Measurements from ENCODE around the gene YIPF1. TPM values are rescaled to one million over a fixed set of nuclear protein-coding genes. Genes with fewer than 3 reads are reported as not detected.

The YIPF1 gene
- total RNA-seq, 1 experiment from 2014 or later = 21.1 TPM

DNA sequence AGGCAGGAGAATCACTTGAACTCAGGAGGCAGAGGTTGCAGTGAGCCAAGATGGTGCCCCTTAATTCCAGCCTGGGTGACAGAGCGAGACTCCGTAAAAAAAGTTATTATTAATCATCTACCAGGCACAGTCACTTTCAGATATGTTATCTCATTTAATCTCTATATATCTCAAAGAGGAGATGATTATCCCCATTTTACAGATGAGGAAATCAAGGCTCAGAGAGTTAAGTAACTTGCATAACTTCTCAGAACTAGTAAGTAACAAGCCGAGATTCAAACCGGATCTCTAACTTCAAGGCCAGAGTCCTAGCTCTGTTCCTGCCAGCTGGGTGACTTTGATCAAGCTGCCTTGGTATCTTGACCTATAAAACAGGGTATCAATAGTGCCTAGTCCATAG lies 21.8 kb upstream of the YIPF1 start:
- H2AFZ ChIP-seq (ENCODE audit: low read length) = no peak overlapping the region
- ATAC-seq (no peak), DNase-seq (no peak)
- no peaks in the 10 kb centered on the region for H3F3A ChIP-seq (ENCODE audit: low read length, unreplicated experiment)
- ChIA-PET POLR2A (ENCODE audit: unreplicated experiment) (no interaction called here), CTCF (no interaction called here)
- no peaks in the 10 kb centered on the region for H3K9me2 ChIP-seq (replicated peaks; ENCODE audit: low read length)
- TF ChIP-seq, protein P1, sequence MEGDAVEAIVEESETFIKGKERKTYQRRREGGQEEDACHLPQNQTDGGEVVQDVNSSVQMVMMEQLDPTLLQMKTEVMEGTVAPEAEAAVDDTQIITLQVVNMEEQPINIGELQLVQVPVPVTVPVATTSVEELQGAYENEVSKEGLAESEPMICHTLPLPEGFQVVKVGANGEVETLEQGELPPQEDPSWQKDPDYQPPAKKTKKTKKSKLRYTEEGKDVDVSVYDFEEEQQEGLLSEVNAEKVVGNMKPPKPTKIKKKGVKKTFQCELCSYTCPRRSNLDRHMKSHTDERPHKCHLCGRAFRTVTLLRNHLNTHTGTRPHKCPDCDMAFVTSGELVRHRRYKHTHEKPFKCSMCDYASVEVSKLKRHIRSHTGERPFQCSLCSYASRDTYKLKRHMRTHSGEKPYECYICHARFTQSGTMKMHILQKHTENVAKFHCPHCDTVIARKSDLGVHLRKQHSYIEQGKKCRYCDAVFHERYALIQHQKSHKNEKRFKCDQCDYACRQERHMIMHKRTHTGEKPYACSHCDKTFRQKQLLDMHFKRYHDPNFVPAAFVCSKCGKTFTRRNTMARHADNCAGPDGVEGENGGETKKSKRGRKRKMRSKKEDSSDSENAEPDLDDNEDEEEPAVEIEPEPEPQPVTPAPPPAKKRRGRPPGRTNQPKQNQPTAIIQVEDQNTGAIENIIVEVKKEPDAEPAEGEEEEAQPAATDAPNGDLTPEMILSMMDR (conservative IDR thresholded peaks at IDR 0.05; ENCODE audit: low read depth, low read length) = no peak
- TF ChIP-seq EZH2phosphoT487 (IDR thresholded peaks at IDR 0.05; ENCODE audit: borderline replicate concordance, low read length) (no peak), EZH2 (IDR thresholded peaks at IDR 0.05; ENCODE audit: low read length, unreplicated experiment) (no peak)
- no peak overlapping the region for H3K9ac ChIP-seq (ENCODE audit: low read length)
- H4K20me1 ChIP-seq (ENCODE audit: low read length) = no peaks in the 10 kb centered on the region
- H3K4me3 ChIP-seq (ENCODE audit: low read length) = no peak overlapping the region
- no peaks in the 10 kb centered on the region for H3K9me3 ChIP-seq (ENCODE audit: low read length)
- H3K27ac ChIP-seq (ENCODE audit: low read length) = no peak overlapping the region
- no peaks in the 10 kb centered on the region for H3K36me3 ChIP-seq (ENCODE audit: low read depth, low read length)
- BruUV-seq (replicated peaks) = no TSS peak
- intact Hi-C loops (cut with micrococcal nuclease) = no loop called here
- H3K27me3 ChIP-seq (ENCODE audit: low read length) = no peaks in the 10 kb centered on the region
- no peaks in the 10 kb centered on the region for H3K79me2 ChIP-seq (ENCODE audit: low read length)
- peaks cover 7% of the 10 kb centered on the region; the same call in 1 of the 2 replicates for H3K4me1 ChIP-seq (ENCODE audit: insufficient read depth, low read length)
- H3K4me2 ChIP-seq (ENCODE audit: low read length) = no peak overlapping the region

DNA sequence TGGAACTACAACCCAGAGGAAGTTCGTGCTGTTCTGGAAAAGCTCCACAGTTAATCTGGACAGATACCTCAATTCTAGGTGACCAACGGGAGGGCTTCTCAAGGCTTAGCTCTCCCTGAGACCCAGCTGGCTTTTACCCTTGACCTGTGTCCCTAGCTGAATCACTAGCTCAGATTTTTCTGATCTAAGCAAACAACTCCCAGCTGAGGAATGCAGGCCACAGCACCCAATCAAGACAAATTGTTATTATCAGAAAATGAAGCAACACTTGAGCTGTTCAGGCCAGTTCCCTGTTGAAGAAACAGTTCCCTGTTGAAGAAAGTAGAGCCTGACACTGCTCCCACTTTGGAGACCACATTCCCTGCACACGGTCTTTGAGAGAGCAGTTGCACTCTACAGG lies 20.3 kb upstream of the YIPF1 start:
- no peak overlapping the region for H3K4me3 ChIP-seq (ENCODE audit: low read length)
- no peaks in the 10 kb centered on the region for H4K20me1 ChIP-seq (ENCODE audit: low read length)
- H2AFZ ChIP-seq (ENCODE audit: low read length) = no peak overlapping the region
- no peaks in the 10 kb centered on the region for H3K9me2 ChIP-seq (replicated peaks; ENCODE audit: low read length)
- DNase-seq (no peak), ATAC-seq (no peak)
- H3K4me2 ChIP-seq (ENCODE audit: low read length) = no peak overlapping the region
- ChIA-PET CTCF (no interaction called here), POLR2A (ENCODE audit: unreplicated experiment) (no interaction called here)
- H3F3A ChIP-seq (ENCODE audit: low read length, unreplicated experiment) = no peaks in the 10 kb centered on the region
- no peak overlapping the region for H3K27ac ChIP-seq (ENCODE audit: low read length)
- intact Hi-C loops (cut with micrococcal nuclease) = no loop called here
- H3K9me3 ChIP-seq (ENCODE audit: low read length) = no peaks in the 10 kb centered on the region
- no peaks in the 10 kb centered on the region for H3K27me3 ChIP-seq (ENCODE audit: low read length)
- H3K79me2 ChIP-seq (ENCODE audit: low read length) = no peaks in the 10 kb centered on the region
- TF ChIP-seq, protein P1 (conservative IDR thresholded peaks at IDR 0.05; ENCODE audit: low read depth, low read length) = no peak
- TF ChIP-seq EZH2 (IDR thresholded peaks at IDR 0.05; ENCODE audit: low read length, unreplicated experiment) = no peak
- TF ChIP-seq EZH2phosphoT487 (IDR thresholded peaks at IDR 0.05; ENCODE audit: borderline replicate concordance, low read length) = no peak
- no TSS peak for BruUV-seq (replicated peaks)
- no peak overlapping the region for H3K9ac ChIP-seq (ENCODE audit: low read length)
- H3K4me1 ChIP-seq (ENCODE audit: insufficient read depth, low read length) = peaks cover 7% of the 10 kb centered on the region; the same call in 1 of the 2 replicates
- no peaks in the 10 kb centered on the region for H3K36me3 ChIP-seq (ENCODE audit: low read depth, low read length)

DNA sequence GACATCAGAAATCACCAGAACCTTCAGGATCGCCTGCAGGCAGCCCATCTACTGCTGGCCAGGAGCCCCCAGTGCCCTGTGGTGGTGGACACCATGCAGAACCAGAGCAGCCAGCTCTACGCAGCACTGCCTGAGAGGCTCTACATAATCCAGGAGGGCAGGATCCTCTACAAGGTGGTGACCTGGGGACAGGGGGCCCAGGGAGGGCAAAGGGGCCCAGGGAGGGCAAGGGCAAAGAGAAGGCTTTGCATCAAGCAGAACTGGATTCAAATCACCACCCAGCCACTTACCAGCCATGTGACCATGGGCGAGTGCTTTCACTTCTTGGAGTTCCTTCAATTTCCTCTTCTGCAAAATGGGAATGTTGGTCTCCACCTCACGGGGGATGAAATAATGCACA lies 16.5 kb upstream of the YIPF1 start:
- ChIA-PET POLR2A (ENCODE audit: unreplicated experiment) (no interaction called here), CTCF (no interaction called here)
- no peaks in the 10 kb centered on the region for H3K9me3 ChIP-seq (ENCODE audit: low read length)
- TF ChIP-seq, protein P1 (conservative IDR thresholded peaks at IDR 0.05; ENCODE audit: low read depth, low read length) = no peak
- TF ChIP-seq EZH2 (IDR thresholded peaks at IDR 0.05; ENCODE audit: low read length, unreplicated experiment) = no peak
- TF ChIP-seq EZH2phosphoT487 (IDR thresholded peaks at IDR 0.05; ENCODE audit: borderline replicate concordance, low read length) = no peak
- H3K9me2 ChIP-seq (replicated peaks; ENCODE audit: low read length) = no peaks in the 10 kb centered on the region
- no peaks in the 10 kb centered on the region for H4K20me1 ChIP-seq (ENCODE audit: low read length)
- no peak overlapping the region for H3K9ac ChIP-seq (ENCODE audit: low read length)
- no TSS peak for BruUV-seq (replicated peaks)
- DNase-seq (no peak), ATAC-seq (no peak)
- H3K27me3 ChIP-seq (ENCODE audit: low read length) = no peaks in the 10 kb centered on the region
- no peaks in the 10 kb centered on the region for H3K79me2 ChIP-seq (ENCODE audit: low read length)
- H3K4me1 ChIP-seq (ENCODE audit: insufficient read depth, low read length) = peaks cover 7% of the 10 kb centered on the region; the same call in 1 of the 2 replicates
- no peak overlapping the region for H2AFZ ChIP-seq (ENCODE audit: low read length)
- no peaks in the 10 kb centered on the region for H3K36me3 ChIP-seq (ENCODE audit: low read depth, low read length)
- no peak overlapping the region for H3K4me3 ChIP-seq (ENCODE audit: low read length)
- H3K4me2 ChIP-seq (ENCODE audit: low read length) = no peak overlapping the region
- intact Hi-C loops (cut with micrococcal nuclease) = no loop called here
- no peaks in the 10 kb centered on the region for H3F3A ChIP-seq (ENCODE audit: low read length, unreplicated experiment)
- H3K27ac ChIP-seq (ENCODE audit: low read length) = no peak overlapping the region

All from PC-3 (cell line).